ENCODE data around the gene MT1HL1. TPM values are rescaled to one million over a fixed set of nuclear protein-coding genes. Genes with fewer than 3 reads are reported as not detected.

MT1HL1 gene
- not detected in 2 replicates for total RNA-seq

GRCh38 chr1:237004116-237004515 lies at the start of gene MT1HL1:
TSS of gene MT1HL1 (minus strand) at chr1:237004441. CDS start at chr1:237004372, 69 bp downstream.

GRCh38 chr1:237041795-237042525 lies 37.7 kb upstream of the MT1HL1 start, which contains the start of gene RYR2:
TSS of gene RYR2 (plus strand) at chr1:237042184. CDS start at chr1:237042522, 338 bp downstream.

Other genes starting within 250 kb of the MT1HL1 start
- gene MTR, start 209.1 kb downstream of the MT1HL1 start, total RNA-seq: 30.9 and 34.3 TPM in 2 replicates
- gene RYR2, start 37.7 kb upstream of the MT1HL1 start, total RNA-seq: not detected in 2 replicates

Data from smooth muscle cell of trachea (primary cell).